Right lobe of liver (tissue), 4 donors: ENCODE measurements around the gene BMP4.
"Not testable (repeated sequence)": the region's sequence is repeated elsewhere in the genome, so short reads cannot be mapped to it uniquely, and the experiment has no call there.

Source experiments
- CTCF ChIP-seq, 4 donors: fragments of 200-600 bp in 3 of 4; fragments of 450-650 bp in 1 of 4; IDR thresholded peaks; one replicate each; pipeline versions ENCODE4 v1.5.1 to v1.8.0; 2016 to 2022; ENCODE audit warnings: antibody characterized with exemption in 4 of 4, mild to moderate bottlenecking in 2 of 4
- POLR2A ChIP-seq: fragments of 450-650 bp; IDR thresholded peaks from one replicate; pipeline ENCODE4 v1.6.1; 2017; ENCODE audit warnings: antibody characterized with exemption, mild to moderate bottlenecking
- donor health status: DM: no; HTN: no; CAD: no.
- donor health status: DM: no; HTN: no; CAD: no.
- donor health status: DM: no; HTN: yes; CAD: no.

GRCh38 chr14:53986718-53987117 lies 30.1 kb upstream of the BMP4 start:
- TF ChIP-seq CTCF (IDR thresholded peaks at IDR 0.05); POLR2A: not testable (repeated sequence)
